Measurements from ENCODE around the gene VPS8. TPM values are rescaled to one million over a fixed set of nuclear protein-coding genes. Genes with fewer than 3 reads are reported as not detected.

VPS8 gene
- total and polyA plus RNA-seq, 2 experiments from 2014 or later, result 41.2 to 47.1 TPM

Other genes starting within 250 kb of the VPS8 start
- 200 and 255 TPM in 2 replicates for gene MAGEF1, start 100.1 kb upstream of the VPS8 start, total RNA-seq
- 236 and 249 TPM in 2 replicates for gene MAGEF1, start 100.1 kb upstream of the VPS8 start, polyA plus RNA-seq